Fibroblast of skin of scalp (primary cell): ENCODE data around the gene ITGAE.
"Not testable (repeated sequence)": the region's sequence is repeated elsewhere in the genome, so short reads cannot be mapped to it uniquely, and the experiment has no call there.

Experiments used
- DNase-seq: peaks from one replicate; pipeline ENCODE4 v3.0.0-alpha.2; 2013

Gene ITGAE

DNA sequence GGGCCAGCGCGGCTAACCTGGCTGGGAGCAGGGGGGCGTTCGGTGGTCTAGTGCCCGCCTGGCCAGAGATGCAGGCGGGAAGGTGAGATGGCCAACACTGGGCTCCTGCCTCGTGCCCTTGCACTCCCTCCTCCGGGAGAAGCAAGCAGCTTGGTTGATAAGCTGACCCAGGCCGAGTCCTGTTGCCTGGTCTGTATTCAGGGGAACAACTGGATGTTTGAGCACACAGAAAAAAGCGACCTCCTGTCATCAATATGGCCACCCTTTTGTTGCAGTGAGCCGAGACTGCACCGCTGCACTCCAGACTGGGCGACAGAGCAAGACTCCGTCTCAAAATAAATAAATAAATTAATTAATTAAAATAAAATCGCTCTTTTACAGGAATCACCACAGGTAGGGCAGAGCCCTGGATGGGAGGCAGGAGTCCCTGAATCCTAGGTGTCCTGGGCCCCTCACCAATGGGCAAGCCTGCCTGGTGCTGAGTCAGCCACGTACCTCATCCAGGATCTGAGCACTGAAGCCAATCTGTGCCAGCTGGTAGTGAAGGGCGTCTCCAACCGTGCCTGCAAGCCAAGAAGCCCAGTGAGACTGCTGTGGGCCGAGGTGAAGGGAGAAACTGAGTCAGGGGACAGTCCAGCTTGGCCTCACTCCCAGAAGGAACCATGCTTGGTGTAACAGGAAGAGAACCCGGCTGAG, 45.5 kb downstream of the ITGAE start:
- DNase-seq, result no peak

GRCh38 chr17:3754458-3755334, 46.3 kb downstream of the ITGAE start:
- DNase-seq, result no peak

DNA sequence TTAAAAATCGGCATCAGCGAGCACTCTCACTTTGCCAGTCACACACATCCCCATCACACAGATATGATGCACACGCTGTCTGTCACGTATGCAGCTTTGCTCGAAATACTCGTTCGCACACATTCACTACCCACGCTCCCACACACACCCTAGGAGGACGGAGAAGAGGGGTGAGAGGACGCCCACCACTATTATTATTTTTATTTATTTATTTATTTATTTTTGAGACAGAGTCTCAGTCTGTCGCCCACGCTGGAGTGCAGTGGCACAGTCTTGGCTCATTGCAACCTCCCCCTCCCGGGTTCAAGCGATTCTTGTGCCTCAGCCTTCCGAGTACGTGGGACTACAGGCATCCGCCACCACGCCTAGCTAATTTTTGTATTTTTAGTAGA, 46.9 kb downstream of the ITGAE start:
- DNase-seq, result no peak

DNA sequence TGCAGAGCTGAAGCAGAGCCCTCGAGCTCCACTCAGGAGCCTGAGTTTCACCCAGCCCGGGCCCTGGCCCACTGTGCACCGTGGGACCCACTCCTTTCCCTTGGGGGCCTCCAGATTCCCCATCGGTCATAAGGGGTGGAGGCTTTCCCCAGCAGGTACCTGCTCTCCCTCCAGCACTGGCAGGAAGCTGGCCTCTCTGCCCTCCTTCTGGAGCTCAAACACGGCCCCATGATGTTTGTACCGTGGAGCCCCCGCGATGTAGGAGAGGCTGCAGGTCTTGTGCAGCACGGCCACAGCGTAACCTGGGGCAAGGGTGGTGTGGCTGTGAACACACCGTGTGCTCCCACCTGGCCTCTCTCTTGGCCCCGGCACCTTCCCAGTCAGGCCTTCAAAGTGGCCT, 47.4 kb downstream of the ITGAE start:
- DNase-seq, result no peak

DNA sequence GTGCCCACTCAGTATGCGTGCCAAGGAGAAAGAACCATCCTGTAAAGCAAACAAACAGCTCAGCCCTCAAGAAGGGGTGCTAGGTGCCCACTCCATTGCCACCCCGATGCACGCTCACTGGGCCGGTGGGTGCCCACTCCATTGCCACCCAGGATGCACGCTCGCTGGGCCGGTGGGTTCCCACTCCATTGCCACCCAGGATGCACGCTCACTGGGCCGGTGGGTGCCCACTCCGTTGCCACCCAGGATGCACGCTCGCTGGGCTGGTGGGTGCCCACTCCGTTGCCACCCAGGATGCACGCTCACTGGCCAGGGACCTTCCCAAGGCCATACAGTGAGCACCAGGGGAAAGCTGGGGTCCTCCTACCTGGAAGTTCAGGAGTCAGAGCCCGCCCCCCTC, 49.2 kb downstream of the ITGAE start:
- DNase-seq, result no peak

DNA sequence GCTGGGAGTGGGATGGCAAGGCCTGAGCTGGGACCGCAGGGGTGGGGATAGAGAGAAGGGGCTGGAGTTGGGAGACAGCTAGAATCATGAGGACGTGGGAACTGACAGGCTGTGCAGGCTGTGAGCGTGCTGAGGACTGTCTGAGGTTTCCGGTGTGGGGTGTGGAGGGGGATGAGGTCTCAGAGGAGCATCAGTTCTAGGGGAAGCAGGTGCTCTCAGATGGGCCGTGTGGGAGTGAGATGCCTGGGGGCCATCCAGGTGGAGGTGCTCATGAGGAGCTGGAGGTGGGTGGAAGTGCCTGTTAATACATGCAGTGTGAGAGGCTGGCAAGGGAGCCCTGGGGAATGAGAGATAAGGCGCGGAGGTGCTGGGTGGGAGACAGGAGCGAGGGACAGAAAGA, 50.1 kb downstream of the ITGAE start:
- no peak for DNase-seq

DNA sequence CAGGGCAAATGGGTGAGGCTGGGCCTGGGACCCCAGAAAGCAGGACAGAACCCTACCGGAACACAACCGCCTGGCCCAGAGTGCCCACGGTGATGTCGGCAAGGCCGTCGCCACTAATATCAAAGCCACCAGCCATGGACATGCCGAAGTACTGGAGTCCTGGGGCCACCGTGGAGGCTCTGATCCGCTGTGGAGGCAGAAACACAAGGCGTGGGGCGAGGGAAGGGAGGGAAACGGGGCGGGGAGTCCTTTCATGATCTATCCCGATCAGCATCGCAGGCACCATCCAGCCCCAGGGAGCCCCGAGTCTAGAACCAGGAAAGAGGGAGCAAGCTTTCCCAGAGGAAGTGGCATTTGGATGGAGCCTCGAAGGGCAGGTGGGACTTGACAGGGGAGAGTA, 50.7 kb downstream of the ITGAE start:
- DNase-seq, result no peak

GRCh38 chr17:3748576-3748975, 52.4 kb downstream of the ITGAE start:
- DNase-seq, result no peak

DNA sequence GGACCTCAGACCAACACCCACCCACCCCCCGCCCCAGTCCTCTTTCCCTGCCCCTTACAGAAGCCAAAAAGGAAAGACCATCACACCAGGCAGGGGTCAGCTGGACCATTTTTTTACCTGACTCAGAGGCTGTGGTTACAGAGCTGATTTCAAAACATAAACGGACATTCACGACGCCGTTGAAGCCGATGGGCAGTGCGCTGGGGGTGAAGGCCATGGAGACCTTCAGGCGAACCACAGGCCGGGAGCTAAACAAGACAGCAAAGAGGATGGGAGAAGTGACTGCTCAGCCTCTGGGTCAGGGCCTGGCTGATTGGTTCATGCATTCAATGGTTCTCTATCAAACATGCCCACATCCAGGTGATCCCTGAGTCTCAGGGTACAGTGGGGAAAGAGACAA, 53.2 kb downstream of the ITGAE start:
- no peak for DNase-seq

- DNase-seq, result no peak
Observed at GRCh38 chr17:3745071-3745470, 55.9 kb downstream of the ITGAE start.

- DNase-seq, result no peak
Observed at GRCh38 chr17:3744014-3744413, 57.0 kb downstream of the ITGAE start.

GRCh38 chr17:3740611-3741073, 60.3 kb downstream of the ITGAE start:
- no peak for DNase-seq

GRCh38 chr17:3739422-3740124, 61.4 kb downstream of the ITGAE start:
- DNase-seq, result no peak

- no peak for DNase-seq
Observed at GRCh38 chr17:3738562-3739295, 62.3 kb downstream of the ITGAE start.

GRCh38 chr17:3735515-3735914, 65.5 kb downstream of the ITGAE start:
- no peak for DNase-seq

- not testable (repeated sequence) for DNase-seq
Observed at GRCh38 chr17:3734911-3735276, 66.1 kb downstream of the ITGAE start.

- DNase-seq, result peak; percentile 27
Observed at GRCh38 chr17:3732210-3732621, 68.8 kb downstream of the ITGAE start.

DNA sequence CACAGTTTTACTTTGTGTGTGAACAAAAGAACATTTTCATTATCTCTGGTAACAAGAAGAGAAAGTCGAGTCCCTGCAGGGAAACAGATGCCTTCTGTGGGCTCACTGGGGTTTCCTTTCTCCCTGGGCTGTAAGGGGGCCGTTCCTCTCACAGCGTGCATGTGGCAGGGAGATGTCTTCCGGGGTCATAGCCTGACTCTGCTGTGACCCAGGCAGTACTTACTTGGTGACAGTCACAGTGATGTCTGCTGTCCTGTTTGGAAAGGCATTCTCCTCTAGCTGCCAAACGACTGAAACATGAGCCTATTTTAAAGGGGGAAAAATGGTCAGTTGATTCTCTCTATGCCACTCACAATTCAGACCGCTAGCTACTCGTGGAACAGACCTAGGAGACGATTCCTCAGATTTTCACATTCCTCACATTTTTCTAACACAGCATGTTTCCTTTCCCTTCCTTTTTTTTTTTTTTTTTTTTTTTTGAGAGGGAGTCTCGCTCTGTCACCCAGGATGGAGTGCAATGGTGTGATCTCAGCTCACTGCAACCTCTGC, 70.0 kb downstream of the ITGAE start:
- peak; percentile 84 for DNase-seq

GRCh38 chr17:3729881-3730280, 71.1 kb downstream of the ITGAE start:
- no peak for DNase-seq

GRCh38 chr17:3728099-3728498, 72.9 kb downstream of the ITGAE start:
- not testable (repeated sequence) for DNase-seq

DNA sequence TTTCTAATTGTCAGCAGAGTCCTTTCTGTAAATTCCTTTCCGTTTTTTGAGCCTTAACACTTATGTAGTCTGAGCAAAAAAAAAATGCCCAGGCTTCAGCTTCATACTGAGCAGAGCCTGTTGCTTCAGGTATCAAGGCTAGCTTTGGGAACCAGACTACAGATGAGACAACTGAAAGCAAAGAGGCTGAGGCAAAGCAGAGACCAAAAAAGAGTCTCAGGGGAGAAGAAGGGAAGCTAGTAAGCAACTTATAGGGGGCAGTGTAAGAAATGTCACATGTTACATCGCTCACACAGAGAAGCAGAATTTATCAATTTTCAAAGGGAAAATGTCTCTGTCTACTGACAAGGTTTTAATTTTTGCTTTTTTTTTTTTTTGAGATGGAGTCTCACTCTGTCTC, 73.9 kb downstream of the ITGAE start:
- DNase-seq, result peak; percentile 35

- DNase-seq, result no peak
Observed at GRCh38 chr17:3724378-3725077, 76.5 kb downstream of the ITGAE start.
